Ureter (tissue), 1 donor: ENCODE data around the gene EIPR1. TPM values are rescaled to one million over a fixed set of nuclear protein-coding genes. Genes with fewer than 3 reads are reported as not detected.

Experiments
- DNase-seq: peaks from one replicate; pipeline ENCODE4 v3.0.0-alpha.2; 2020; ENCODE audit warnings: low spot score
- total RNA-seq: library from RNA; stranded (reverse); gene quantifications from one replicate; pipeline ENCODE4 v1.2.4, GENCODE V29; 2023
- donor health status: DM: yes; HTN: yes; CAD: no.

The EIPR1 gene
- total RNA-seq, 1 donor from 2014 or later = 38.1 TPM

GRCh38 chr2:3324404-3325281 lies 53.0 kb downstream of the EIPR1 start:
- no peak for DNase-seq

DNA sequence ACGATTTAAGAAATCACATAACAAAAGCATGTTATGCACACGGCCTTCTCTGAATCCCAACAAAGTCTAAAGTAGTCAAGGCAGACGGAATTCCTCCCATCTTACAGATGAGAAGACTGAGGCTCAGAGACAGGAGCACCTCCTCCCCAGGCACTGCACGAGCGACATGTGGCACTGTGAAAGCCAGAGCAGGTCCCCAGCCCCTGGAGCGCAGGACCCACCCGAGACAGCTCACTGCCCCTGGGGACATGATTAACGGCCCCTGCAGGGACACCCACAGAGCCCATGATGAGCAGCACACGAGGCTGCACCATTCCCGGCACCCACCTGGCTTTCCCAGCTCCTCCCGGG lies 53.6 kb downstream of the EIPR1 start:
- no peak for DNase-seq

DNA sequence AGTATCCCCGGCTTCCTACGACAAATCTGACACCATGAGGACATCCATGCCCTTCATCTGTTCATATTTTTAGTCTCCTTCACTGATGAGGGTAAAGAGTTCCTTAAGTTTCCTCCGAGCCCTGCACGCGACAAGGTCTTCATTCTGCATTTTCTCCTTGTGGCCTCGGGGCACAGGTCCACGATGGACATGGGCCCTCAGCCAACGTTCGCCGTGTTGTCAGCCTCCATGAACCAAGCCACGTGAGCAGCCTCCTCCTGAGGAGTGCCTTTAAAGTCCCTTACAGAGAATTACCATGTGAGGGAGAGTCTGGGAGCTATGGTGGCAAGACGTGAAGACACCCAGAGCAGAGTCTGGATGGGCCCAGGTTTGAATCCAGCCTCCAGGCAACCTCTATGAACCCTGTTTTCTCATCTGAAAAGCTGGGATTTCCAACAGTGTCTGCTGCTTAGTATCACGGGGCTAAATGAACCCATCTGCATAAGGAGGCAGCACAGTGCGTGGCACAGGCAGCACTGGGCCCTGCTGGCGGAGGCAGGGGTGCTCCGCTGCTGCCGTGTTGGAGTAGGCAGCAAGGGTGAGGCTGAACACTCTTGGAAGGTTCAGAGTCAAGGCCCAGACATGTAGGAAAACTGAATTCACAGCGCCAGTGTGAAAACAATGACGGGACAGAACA lies 54.1 kb downstream of the EIPR1 start:
- DNase-seq = no peak

GRCh38 chr2:3322311-3322970 lies 55.2 kb downstream of the EIPR1 start:
- DNase-seq = no peak

- no peak for DNase-seq
Measured at GRCh38 chr2:3321825-3322224, 55.8 kb downstream of the EIPR1 start.

DNA sequence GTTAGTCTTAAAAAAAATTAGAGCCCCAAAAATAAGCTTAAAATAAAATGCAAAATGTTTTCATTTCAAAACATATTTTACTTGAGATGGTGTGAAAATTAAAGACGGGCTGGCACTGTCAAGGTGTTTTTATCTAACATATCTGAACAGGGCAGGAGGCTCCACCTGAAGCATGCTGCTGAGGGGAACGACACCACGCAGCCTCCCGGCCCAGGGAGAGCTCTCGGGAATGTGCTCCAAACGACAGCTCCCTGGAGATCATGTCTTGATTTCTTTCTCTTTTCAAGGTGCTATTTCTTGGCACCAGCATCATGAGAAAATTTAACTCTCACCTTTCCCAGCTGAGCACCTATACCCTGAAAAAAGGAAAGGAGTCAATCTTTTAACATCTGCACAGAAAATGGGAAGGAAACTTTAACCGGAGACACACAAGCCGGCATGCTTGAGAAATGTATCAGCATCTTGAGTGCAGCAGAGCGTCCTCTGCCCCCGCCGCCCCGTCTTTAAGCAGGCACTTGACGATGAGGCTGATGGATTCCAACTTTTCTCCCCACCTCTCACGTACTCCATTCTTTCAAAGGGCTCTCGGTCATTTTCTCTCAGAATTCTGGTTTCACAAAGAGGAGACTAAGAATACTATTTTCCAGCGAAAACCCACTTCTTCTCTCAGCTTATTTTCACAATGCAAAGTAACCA lies 56.6 kb downstream of the EIPR1 start:
- no peak for DNase-seq

DNA sequence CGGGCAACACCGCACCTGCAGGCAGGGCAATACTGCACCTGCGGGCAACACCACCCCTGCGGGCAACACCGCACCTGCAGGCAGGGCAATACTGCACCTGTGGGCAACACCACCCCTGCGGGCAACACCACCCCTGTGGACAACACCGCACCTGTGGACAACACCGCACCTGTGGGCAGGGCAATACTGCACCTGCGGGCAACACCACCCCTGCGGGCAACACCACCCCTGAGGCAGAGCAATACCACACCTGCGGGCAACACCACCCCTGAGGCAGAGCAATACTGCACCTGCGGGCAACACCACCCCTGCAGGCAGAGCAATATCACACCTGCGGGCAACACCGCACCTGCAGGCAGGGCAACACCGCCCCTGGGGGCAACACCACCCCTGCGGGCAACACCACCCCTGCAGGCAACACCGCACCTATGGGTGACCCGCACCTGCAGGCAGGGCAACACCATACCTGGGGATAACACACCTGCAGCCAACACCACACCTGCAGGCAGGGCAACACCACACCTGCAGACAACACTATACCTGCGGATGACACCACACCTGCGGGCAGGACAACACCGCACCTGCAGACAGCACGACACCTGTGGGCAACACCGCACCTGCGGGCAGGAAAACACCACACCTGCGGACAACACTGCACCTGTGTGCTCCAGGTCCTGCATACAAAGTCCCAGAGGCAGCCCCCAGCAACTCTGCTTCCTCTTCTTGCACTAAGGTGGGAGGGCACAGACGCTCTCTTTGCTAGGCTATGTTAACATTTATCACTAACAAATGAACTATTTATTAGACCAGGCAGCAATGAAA lies 57.7 kb downstream of the EIPR1 start:
- no peak for DNase-seq

GRCh38 chr2:3319134-3319533 lies 58.5 kb downstream of the EIPR1 start:
- no peak for DNase-seq

DNA sequence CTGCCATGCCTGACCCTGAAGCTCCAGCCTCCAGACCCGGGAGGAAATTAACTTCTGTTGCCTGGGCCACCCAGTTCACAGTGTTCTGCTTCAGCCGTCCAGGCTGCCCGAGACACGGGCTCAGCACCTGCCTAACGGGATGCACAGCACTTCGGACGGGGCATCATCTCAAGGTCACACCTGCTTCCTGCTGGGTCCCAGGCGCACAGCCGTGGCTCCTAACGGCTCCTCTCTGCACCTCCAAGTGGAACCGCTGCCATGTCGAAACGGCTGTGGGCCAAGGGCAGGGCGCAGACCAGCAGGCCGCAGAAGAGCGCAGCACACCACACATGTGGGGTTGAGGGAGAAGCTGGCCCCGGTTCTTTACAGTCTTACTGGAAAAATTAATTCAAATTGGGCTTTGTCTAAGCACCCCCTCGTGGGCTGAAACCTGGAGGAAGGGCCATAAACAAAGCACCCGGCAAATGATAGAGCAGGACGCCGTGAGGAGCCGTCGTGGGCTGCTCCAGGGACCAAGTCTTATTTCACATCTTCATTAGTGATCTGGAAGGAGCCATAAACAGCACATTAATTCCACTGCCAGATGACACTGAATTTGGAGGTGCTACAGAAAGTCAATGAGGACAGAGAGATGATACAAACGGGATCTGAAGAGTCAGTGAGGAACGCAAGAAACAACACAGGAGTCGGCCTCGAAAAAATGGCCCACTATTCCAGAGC lies 59.6 kb downstream of the EIPR1 start:
- no peak for DNase-seq

DNA sequence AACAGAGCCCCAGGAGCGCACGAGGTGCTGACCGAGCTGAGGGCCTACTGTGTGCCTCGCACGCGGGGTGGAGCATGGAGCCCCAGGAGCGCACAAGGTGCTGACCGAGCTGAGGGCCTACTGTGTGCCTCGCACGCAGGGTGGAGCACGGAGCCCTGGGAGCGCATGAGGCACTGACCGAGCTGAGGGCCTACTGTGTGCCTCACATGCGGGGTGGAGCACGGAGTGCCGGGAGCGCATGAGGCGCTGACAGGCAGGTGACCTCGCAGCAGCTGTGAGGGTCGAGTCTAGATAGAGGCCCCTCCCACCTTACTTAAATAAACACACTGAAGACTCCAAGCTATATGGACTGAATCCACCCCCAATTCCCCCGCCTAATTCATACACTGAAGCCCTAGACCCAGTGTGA lies 60.3 kb downstream of the EIPR1 start:
- no peak for DNase-seq

DNA sequence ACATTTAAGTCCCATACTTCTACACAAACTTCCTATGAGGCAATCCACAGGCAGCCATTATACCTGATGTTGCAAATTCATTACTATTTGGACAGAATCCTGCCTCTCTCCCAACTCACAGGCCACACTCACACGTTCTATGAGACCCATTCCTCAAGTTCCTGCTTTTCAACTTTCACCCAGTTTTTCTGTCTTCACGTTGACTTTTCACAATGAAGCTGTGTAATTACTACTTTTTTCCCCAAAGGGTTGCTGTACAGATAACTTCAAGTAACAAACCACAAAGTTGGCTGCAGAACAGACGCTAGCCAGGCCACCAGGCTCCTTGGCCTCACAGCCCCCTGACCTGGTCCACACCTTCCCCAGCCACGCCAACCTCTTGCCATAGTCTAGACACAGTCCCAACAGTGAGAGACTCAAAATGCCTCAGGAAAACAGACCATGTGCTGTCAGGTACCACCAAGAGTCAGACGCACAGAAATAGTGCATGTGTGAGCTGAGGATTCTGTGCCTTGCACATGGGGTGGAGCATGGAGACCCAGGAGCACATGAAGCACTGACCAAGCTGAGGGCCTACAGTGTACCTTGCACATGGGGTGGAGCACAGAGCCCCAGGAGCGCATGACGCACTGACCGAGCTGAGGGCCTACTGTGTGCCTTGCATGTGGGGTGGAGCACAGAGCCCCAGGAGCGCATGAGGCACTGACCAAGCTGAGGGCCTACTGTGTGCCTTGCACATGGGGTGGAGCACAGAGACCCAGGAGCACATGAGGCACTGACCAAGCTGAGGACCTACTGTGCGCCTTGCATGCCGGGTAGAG lies 61.0 kb downstream of the EIPR1 start:
- DNase-seq = no peak

- DNase-seq = no peak
Measured at GRCh38 chr2:3314626-3315025, 63.0 kb downstream of the EIPR1 start.

DNA sequence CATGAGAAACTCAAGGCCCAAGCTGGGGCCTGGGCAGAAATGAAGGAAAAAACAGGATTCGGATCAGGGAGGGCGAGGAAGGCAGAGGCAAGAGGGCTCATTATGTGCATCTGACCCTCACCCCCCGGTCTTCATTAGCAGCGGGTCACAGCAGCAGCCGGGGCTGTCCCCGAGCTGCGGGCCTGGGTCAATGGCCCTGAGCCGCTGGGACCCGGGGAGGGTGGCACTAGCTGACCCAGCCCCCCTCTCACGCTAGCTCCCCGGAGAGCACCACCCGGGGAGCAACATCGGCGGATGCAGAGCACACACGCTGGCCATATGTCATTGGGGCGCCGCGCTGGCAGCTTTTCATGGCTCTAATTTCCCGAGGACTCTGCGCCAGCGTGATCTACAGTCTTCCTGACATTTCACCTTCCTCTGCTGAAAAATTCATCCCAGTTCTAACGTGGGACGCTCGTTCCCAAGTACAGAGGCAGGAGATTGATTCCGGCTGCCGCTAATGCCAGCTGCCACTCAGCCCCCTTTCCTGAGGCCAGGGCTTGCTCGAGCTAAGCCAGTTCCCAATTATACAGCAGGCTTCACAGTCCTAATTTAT lies 63.7 kb downstream of the EIPR1 start:
- DNase-seq = no peak

DNA sequence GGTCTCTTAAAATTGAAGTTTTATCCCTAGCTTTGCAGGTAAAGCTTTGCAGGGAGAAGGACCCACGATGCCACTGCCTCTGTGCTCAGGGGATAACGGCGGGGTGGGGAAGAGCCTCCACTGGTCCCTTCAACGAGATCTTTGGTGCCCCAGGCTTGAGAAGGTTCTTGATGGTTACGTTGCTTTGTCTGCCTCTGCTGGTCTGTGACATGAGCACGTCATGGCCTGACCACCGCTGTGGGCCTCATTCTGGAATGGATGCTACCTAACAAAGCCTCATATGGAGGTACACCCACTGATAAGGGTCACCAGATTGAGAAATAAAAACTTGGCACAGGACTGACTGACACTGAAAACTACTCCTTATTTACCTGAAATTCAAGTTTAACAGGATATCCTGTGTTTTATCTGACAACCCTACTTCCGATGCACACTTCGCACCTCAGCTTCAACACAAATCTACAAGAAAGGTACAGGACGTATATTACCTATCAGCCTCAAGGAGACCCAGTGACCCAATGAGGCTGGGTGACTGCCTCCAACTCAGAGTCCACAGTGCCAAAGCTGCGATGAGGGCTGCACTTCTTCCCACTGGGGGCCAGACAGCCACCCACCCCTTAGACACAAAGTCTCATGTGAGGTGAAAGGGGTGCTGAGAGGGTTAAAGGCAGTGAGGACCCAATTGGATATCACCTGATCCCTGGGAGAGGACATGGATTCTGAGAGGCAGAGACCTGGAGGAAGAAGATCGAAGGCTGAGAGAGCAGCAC lies 64.9 kb downstream of the EIPR1 start:
- DNase-seq = no peak

DNA sequence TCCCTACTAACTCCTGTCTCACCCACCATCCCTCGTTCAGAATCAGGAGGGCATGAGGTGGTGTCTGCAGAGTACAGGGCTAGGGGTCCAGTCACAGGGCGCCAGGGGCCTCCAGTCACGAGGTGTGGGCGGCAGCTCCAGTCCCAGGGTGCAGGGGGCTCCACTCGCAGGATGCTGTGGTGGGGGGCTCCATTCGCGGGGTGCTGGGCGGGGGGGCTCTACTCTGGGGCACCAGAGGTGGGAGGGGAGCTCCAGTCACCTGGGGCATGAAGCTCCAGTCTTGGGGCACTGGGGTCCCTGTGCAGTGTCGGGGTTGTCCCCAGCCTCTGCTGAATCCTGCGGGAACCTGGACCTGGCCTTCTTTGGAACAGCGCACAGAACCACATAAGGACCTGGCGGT lies 66.0 kb downstream of the EIPR1 start:
- no peak for DNase-seq

DNA sequence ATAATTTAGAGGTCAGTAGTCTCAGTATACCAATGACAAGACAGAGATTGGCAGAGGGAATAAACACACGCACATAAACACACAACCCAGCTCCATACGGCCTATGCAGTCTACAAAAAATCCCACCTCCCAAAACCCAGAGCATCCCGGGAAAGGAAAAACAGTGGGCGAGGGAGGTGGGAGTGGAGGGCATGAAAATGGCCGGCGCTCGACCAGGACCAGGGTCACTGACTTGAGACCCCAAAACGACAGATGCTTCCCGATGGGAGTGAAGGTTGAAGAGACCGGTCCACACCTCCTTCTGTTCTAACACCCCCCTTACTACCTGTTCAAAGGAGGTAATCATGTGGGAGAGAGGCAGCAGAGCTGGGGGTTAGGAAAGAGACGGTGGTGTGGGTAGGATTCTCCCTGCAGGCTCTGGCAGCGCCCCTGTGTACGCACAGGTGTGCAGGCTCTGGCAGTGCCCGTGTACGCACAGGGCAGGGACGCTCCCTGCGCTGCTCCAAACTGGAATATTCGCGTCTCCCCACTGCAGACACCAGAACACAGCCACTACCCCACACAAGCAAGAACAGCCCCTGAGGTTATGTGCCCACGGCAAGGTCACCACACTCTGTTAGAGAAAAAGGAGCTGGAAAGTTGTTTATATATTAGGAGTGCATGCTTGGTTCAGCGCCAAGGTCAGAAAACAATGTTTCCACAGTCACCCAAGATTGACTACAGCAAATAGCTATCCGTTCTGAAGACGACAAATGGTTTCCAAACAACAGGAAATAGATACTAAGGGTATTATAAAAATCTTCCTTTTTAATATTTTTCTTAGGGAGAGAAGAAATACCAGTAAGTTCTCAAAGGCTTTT lies 67.9 kb downstream of the EIPR1 start:
- no peak for DNase-seq

- no peak for DNase-seq
Measured at GRCh38 chr2:3307901-3308300, 69.7 kb downstream of the EIPR1 start.

- no peak for DNase-seq
Measured at GRCh38 chr2:3307236-3307635, 70.4 kb downstream of the EIPR1 start.
